Heart left ventricle (tissue), 13 donors: ENCODE results near the gene CTSW.

ENCODE experiments used
- POLR2A ChIP-seq, 2 donors: fragments of 450-650 bp; IDR thresholded peaks; one replicate each; pipeline ENCODE4 v1.6.1; 2017; ENCODE audit warnings: antibody characterized with exemption in 2 of 2, mild to moderate bottlenecking in 2 of 2, moderate library complexity in 2 of 2
- TF ChIP-seq, protein P1 (sequence below), 12 donors: fragments of 200-600 bp; sonication (generic) in 4 of 12; IDR thresholded peaks; one replicate each; pipeline versions ENCODE4 v1.5.0 to v1.8.0; 2018 to 2022; ENCODE audit warnings: antibody characterized with exemption in 12 of 12, mild to moderate bottlenecking in 5 of 12
- donor health status: ischemic (EF 13 %, LVEDD 7.1; RV severe dilation, severe dysfunction).
- donor health status: DM: no; HTN: yes; CAD: no.
- donor health status: DM: no; HTN: no; CAD: no.
- donor health status: ischemic (EF 25% LVEDD 6.9; RV normal size, moderate dysfunction).
- donor health status: ischemic (EF 25% LVEDD 5.7; RV mildly dilated, moderate dysfunction).
- donor health status: ischemic (EF 35%, LVEDD 5.7; RV mildly dilated, moderate dysfunction).
- donor health status: nonischemic (EF 11% LVEDD 7.7; RV severe dilation, severe dysfunction).
- donor health status: DM: yes; HTN: yes; CAD: no.
- donor health status: PGD.
- donor health status: ischemic (EF 29% LVEDD 5.4; RV normal size, mild dysfunction).
- donor health status: nonischemic (EF 23%, LVEDD 6.1; RV moderate dilation, normal function).

DNA sequence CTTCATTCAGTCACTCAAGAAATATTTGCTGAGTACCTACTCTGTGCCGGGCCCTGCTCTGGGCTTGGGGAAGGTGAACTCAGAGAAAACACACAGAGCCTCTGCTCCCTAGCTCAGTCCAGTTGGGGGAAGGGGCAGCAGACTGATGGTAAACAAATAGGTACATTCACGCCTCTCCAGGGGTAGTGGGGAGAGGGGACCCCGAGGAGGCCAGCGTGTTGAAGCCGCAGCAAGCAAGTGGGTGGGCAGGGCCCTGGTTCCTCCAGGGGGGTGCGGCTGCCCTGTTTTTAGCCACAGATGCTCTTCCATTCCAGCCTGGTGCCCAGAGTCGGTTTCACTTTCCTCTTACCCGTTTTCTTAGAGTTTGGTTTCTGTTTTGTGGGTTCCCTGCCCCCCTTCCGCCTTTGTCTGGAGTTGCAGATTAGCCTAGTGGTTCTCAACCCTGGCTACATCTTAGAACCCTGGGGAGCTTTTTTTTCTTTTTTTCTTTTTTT lies 48.3 kb downstream of the CTSW start:
- TF ChIP-seq, protein P1, sequence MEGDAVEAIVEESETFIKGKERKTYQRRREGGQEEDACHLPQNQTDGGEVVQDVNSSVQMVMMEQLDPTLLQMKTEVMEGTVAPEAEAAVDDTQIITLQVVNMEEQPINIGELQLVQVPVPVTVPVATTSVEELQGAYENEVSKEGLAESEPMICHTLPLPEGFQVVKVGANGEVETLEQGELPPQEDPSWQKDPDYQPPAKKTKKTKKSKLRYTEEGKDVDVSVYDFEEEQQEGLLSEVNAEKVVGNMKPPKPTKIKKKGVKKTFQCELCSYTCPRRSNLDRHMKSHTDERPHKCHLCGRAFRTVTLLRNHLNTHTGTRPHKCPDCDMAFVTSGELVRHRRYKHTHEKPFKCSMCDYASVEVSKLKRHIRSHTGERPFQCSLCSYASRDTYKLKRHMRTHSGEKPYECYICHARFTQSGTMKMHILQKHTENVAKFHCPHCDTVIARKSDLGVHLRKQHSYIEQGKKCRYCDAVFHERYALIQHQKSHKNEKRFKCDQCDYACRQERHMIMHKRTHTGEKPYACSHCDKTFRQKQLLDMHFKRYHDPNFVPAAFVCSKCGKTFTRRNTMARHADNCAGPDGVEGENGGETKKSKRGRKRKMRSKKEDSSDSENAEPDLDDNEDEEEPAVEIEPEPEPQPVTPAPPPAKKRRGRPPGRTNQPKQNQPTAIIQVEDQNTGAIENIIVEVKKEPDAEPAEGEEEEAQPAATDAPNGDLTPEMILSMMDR (IDR thresholded peaks at IDR 0.05): no peak
- no peak for TF ChIP-seq POLR2A (IDR thresholded peaks at IDR 0.05)
